HEK293 (cell line): ENCODE measurements around the gene PPP2R5D.

Source experiments
- CTCF ChIA-PET: fragments of 350-600 bp; formaldehyde crosslinking; extraction: SDS; loops from one replicate; lab custom pipeline; 2021; ENCODE audit warnings: antibody characterized with exemption; lab: Yijun Ruan, JAX
- POLR2A ChIA-PET: fragments of 300-600 bp; formaldehyde crosslinking; extraction: SDS; loops from one replicate; lab custom pipeline; 2020; ENCODE audit warnings: antibody characterized with exemption, inconsistent platforms; lab: Yijun Ruan, JAX
- H3K27ac ChIP-seq: fragments of 200-500 bp; sonication (Bioruptor generic); 2 replicates; pipeline ENCODE4 v1.5.1; 2014; ENCODE audit warnings: low read depth, low read length, control low read depth, inconsistent platforms; ENCODE audit errors: extremely low read depth
- H3K36me3 ChIP-seq, 2 experiments: fragments of 200-500 bp in 1 of 2; sonication (Bioruptor generic) in 1 of 2; 1 replicate in 1 of 2; 2 replicates in 1 of 2; pipeline ENCODE4 v1.5.1; 2014 to 2017; ENCODE audit warnings: inconsistent platforms in 2 of 2, low read length in 2 of 2; ENCODE audit not compliant: control insufficient read depth in 2 of 2, insufficient read depth in 1 of 2
- H3K4me1 ChIP-seq: fragments of 200-500 bp; sonication (Bioruptor generic); 2 replicates; pipeline ENCODE4 v1.5.1; 2014; ENCODE audit warnings: mild to moderate bottlenecking, low read length, inconsistent platforms; ENCODE audit not compliant: control insufficient read depth, insufficient read depth
- H3K4me3 ChIP-seq: 2 replicates; pipeline ENCODE4 v1.5.1; 2011; ENCODE audit warnings: low read depth, mild to moderate bottlenecking, control low read depth, low read length, moderate library complexity
- H3K9me3 ChIP-seq: fragments of 200-500 bp; sonication (Bioruptor generic); 2 replicates; pipeline ENCODE4 v1.5.1; 2014; ENCODE audit warnings: low read depth, low read length, inconsistent platforms; ENCODE audit not compliant: control insufficient read depth, insufficient read depth
- ELK4 ChIP-seq: IDR thresholded peaks from 2 replicates; pipeline ENCODE4 v1.6.1; 2011; ENCODE audit warnings: mild to moderate bottlenecking, low read depth, low read length, borderline replicate concordance
- GLIS1 ChIP-seq: fragments of 450-650 bp; formaldehyde crosslinking; IDR thresholded peaks from 2 replicates; pipeline ENCODE4 v1.5.1; 2016; ENCODE audit warnings: missing biosample characterization, missing genetic modification characterization
- KLF8 ChIP-seq: fragments of 450-650 bp; formaldehyde crosslinking; IDR thresholded peaks from 2 replicates; pipeline ENCODE4 v1.5.1; 2016; ENCODE audit warnings: missing biosample characterization, missing genetic modification characterization
- OVOL3 ChIP-seq: fragments of 450-650 bp; formaldehyde crosslinking; IDR thresholded peaks from 2 replicates; pipeline ENCODE4 v1.5.1; 2016; ENCODE audit warnings: missing biosample characterization, missing genetic modification characterization
- ZBTB49 ChIP-seq: fragments of 450-650 bp; formaldehyde crosslinking; IDR thresholded peaks from 2 replicates; pipeline ENCODE4 v1.5.1; 2016; ENCODE audit warnings: missing biosample characterization, missing genetic modification characterization, low read depth
- ZIC2 ChIP-seq: fragments of 450-650 bp; formaldehyde crosslinking; IDR thresholded peaks from 2 replicates; pipeline ENCODE4 v1.5.1; 2016; ENCODE audit warnings: missing biosample characterization, missing genetic modification characterization
- ZNF138 ChIP-seq: fragments of 450-650 bp; formaldehyde crosslinking; IDR thresholded peaks from 2 replicates; pipeline ENCODE4 v1.5.1; 2016; ENCODE audit warnings: missing biosample characterization, missing genetic modification characterization, borderline replicate concordance
- ZNF280C ChIP-seq: fragments of 450-650 bp; formaldehyde crosslinking; IDR thresholded peaks from 2 replicates; pipeline ENCODE4 v1.5.1; 2016; ENCODE audit warnings: missing biosample characterization, missing genetic modification characterization
- ZNF335 ChIP-seq: fragments of 450-650 bp; formaldehyde crosslinking; conservative IDR thresholded peaks from 2 replicates; pipeline ENCODE4 v1.5.1; 2016; ENCODE audit warnings: missing biosample characterization, missing genetic modification characterization
- ZNF362 ChIP-seq: fragments of 450-650 bp; formaldehyde crosslinking; IDR thresholded peaks from 2 replicates; pipeline ENCODE4 v1.5.1; 2016; ENCODE audit warnings: missing biosample characterization, missing genetic modification characterization
- ZNF404 ChIP-seq: fragments of 450-650 bp; formaldehyde crosslinking; IDR thresholded peaks from 2 replicates; pipeline ENCODE4 v1.5.1; 2017; ENCODE audit warnings: missing biosample characterization, missing genetic modification characterization
- ZNF521 ChIP-seq: fragments of 450-650 bp; formaldehyde crosslinking; IDR thresholded peaks from 2 replicates; pipeline ENCODE4 v1.5.1; 2017; ENCODE audit warnings: missing biosample characterization, mild to moderate bottlenecking, missing genetic modification characterization
- ZNF561 ChIP-seq: fragments of 450-650 bp; IDR thresholded peaks from 2 replicates; pipeline ENCODE4 v1.5.1; 2018; ENCODE audit warnings: missing biosample characterization, missing genetic modification characterization, borderline replicate concordance
- ZNF624 ChIP-seq: fragments of 450-650 bp; formaldehyde crosslinking; IDR thresholded peaks from 2 replicates; pipeline ENCODE4 v1.5.1; 2017; ENCODE audit warnings: missing biosample characterization, missing genetic modification characterization
- ZNF626 ChIP-seq: fragments of 450-650 bp; sonication (Bioruptor Pico); formaldehyde crosslinking; IDR thresholded peaks from 2 replicates; pipeline ENCODE4 v1.5.1; 2018; ENCODE audit warnings: missing biosample characterization, missing genetic modification characterization, inconsistent platforms
- ZNF654 ChIP-seq: fragments of 450-650 bp; formaldehyde crosslinking; IDR thresholded peaks from 2 replicates; pipeline ENCODE4 v1.5.1; 2016; ENCODE audit warnings: low read depth, missing biosample characterization, missing genetic modification characterization
- ZNF791 ChIP-seq: fragments of 450-650 bp; formaldehyde crosslinking; IDR thresholded peaks from 2 replicates; pipeline ENCODE4 v1.5.1; 2016; ENCODE audit warnings: missing biosample characterization, missing genetic modification characterization

PPP2R5D gene

GRCh38 chr6:42984001-42984923 is at the start of gene PPP2R5D (continued):
- TF ChIP-seq OVOL3 (no peak), ZNF335 (tag by site-specific recombination) (peak; percentile 70), ZNF362 (tag by site-specific recombination) (no peak), ZNF280C (tag by site-specific recombination) (no peak), ZNF626 (tag by site-specific recombination) (no peak), ZNF561 (peak; percentile 19; the same call in 1 of the 2 replicates), ELK4 (no peak), GLIS1 (tag by site-specific recombination) (peak; percentile 56)

- no peak overlapping the region for H3K27ac ChIP-seq
- H3K4me3 ChIP-seq = no peak overlapping the region
- peaks cover 10 to 78% of the 10 kb centered on the region in 2 experiments; a peak in 2 of 3 replicates for H3K36me3 ChIP-seq
- ChIA-PET POLR2A (no interaction called here), CTCF (no interaction called here)
- no peaks in the 10 kb centered on the region for H3K4me1 ChIP-seq
- no peaks in the 10 kb centered on the region for H3K9me3 ChIP-seq
- TF ChIP-seq OVOL3 (no peak), ZNF791 (no peak), ZNF561 (no peak), ZBTB49 (tag by site-specific recombination) (no peak), ZNF138 (tag by site-specific recombination) (no peak), ZNF654 (tag by site-specific recombination) (no peak), KLF8 (tag by site-specific recombination) (no peak), ZNF521 (tag by site-specific recombination) (no peak), ZNF404 (tag by site-specific recombination) (no peak), ZNF624 (tag by site-specific recombination) (no peak), ZIC2 (no peak)
Measured at GRCh38 chr6:42935322-42935721, 49.0 kb upstream of the PPP2R5D start.
